ENCODE data around the gene FOXL2.
"Not testable (repeated sequence)": the region's sequence is repeated elsewhere in the genome, so short reads cannot be mapped to it uniquely, and the experiment has no call there.

FOXL2 gene

GRCh38 chr3:138933068-138933668 lies 13.8 kb downstream of the FOXL2 start:
- no peak for DNase-seq (ENCODE audit: low read depth)

- no peak for DNase-seq (ENCODE audit: low read depth)
Measured at GRCh38 chr3:138928727-138929372, 18.1 kb downstream of the FOXL2 start.

GRCh38 chr3:138923531-138923994 lies 23.4 kb downstream of the FOXL2 start:
- DNase-seq (ENCODE audit: low read depth), result peak; percentile 74

- DNase-seq (ENCODE audit: low read depth), result not testable (repeated sequence)
Measured at GRCh38 chr3:138922400-138922799, 24.5 kb downstream of the FOXL2 start.

- DNase-seq (ENCODE audit: low read depth), result no peak
Measured at GRCh38 chr3:138921316-138922292, 25.3 kb downstream of the FOXL2 start.

GRCh38 chr3:138919325-138919724 lies 27.6 kb downstream of the FOXL2 start:
- DNase-seq (ENCODE audit: low read depth), result no peak

- no peak for DNase-seq (ENCODE audit: low read depth)
Measured at GRCh38 chr3:138916824-138917223, 30.1 kb downstream of the FOXL2 start.

- DNase-seq (ENCODE audit: low read depth), result peak; percentile 67
Measured at GRCh38 chr3:138915503-138916498, 31.1 kb downstream of the FOXL2 start.

- DNase-seq (ENCODE audit: low read depth), result no peak
Measured at GRCh38 chr3:138914870-138915502, 32.0 kb downstream of the FOXL2 start.

- DNase-seq (ENCODE audit: low read depth), result no peak
Measured at GRCh38 chr3:138913766-138914165, 33.2 kb downstream of the FOXL2 start.

GRCh38 chr3:138912237-138912636 lies 34.7 kb downstream of the FOXL2 start:
- DNase-seq (ENCODE audit: low read depth), result no peak

GRCh38 chr3:138911621-138912020 lies 35.3 kb downstream of the FOXL2 start:
- no peak for DNase-seq (ENCODE audit: low read depth)

- no peak for DNase-seq (ENCODE audit: low read depth)
Measured at GRCh38 chr3:138909904-138910303, 37.0 kb downstream of the FOXL2 start.

GRCh38 chr3:138908846-138909245 lies 38.1 kb downstream of the FOXL2 start:
- DNase-seq (ENCODE audit: low read depth), result no peak

- DNase-seq (ENCODE audit: low read depth), result no peak
Measured at GRCh38 chr3:138907539-138907938, 39.4 kb downstream of the FOXL2 start.

GRCh38 chr3:138902171-138902570 lies 44.8 kb downstream of the FOXL2 start:
- DNase-seq (ENCODE audit: low read depth), result no peak

GRCh38 chr3:138901567-138901966 lies 45.4 kb downstream of the FOXL2 start:
- DNase-seq (ENCODE audit: low read depth), result no peak

GRCh38 chr3:138899351-138899991 lies 47.5 kb downstream of the FOXL2 start:
- DNase-seq (ENCODE audit: low read depth), result no peak

- DNase-seq (ENCODE audit: low read depth), result no peak
Measured at GRCh38 chr3:138898708-138899107, 48.2 kb downstream of the FOXL2 start.

- no peak for DNase-seq (ENCODE audit: low read depth)
Measured at GRCh38 chr3:138898301-138898700, 48.6 kb downstream of the FOXL2 start.

Data from T follicular helper cell (primary cell).